Fibroblast of pulmonary artery (primary cell): Measurements from ENCODE around the gene ALG9.

Experiments
- DNase-seq: peaks from one replicate; pipeline ENCODE4 v3.0.0-alpha.2; 2010; ENCODE audit warnings: low read depth
- H3K4me3 ChIP-seq: replicated peaks from 2 replicates; pipeline ENCODE4 v1.5.1; 2011; ENCODE audit warnings: low read depth, mild to moderate bottlenecking, control low read depth, low read length, moderate library complexity
- TF ChIP-seq, protein P1 (sequence below): IDR thresholded peaks from 2 replicates; pipeline ENCODE4 v1.5.1; 2011; ENCODE audit warnings: mild to moderate bottlenecking, control low read depth, low read length, inconsistent platforms; ENCODE audit errors: missing control alignments

ALG9 gene

GRCh38 chr11:111860257-111860656 is 11.1 kb downstream of the ALG9 start:
- H3K4me3 ChIP-seq, result no peak overlapping the region
- TF ChIP-seq, protein P1, sequence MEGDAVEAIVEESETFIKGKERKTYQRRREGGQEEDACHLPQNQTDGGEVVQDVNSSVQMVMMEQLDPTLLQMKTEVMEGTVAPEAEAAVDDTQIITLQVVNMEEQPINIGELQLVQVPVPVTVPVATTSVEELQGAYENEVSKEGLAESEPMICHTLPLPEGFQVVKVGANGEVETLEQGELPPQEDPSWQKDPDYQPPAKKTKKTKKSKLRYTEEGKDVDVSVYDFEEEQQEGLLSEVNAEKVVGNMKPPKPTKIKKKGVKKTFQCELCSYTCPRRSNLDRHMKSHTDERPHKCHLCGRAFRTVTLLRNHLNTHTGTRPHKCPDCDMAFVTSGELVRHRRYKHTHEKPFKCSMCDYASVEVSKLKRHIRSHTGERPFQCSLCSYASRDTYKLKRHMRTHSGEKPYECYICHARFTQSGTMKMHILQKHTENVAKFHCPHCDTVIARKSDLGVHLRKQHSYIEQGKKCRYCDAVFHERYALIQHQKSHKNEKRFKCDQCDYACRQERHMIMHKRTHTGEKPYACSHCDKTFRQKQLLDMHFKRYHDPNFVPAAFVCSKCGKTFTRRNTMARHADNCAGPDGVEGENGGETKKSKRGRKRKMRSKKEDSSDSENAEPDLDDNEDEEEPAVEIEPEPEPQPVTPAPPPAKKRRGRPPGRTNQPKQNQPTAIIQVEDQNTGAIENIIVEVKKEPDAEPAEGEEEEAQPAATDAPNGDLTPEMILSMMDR, result no peak

GRCh38 chr11:111855506-111855905 is 15.9 kb downstream of the ALG9 start:
- H3K4me3 ChIP-seq, result no peak overlapping the region
- no peak for DNase-seq
- TF ChIP-seq, protein P1, result no peak

More at GRCh38 chr11:111860257-111860656, 11.1 kb downstream of the ALG9 start:
- DNase-seq, result no peak

DNA sequence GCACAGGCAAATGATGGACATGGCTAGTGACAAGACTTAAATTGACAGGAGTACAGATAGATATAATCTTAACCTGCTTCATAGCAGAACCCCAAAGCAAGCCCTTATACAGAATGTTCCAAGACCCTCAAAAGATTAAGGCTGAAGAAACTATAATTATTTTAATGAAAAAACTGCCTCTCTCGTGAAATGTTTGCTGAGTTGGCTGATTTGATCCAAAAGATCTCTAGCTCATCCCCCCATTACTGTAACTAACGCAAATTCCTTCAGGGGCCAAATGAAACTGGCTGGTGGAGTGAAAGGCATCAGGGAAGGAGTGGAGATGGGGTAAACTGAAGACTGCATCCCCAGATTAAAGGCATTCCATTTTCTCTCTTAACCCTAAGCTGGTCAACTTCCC is 19.3 kb downstream of the ALG9 start:
- H3K4me3 ChIP-seq, result no peak overlapping the region
- TF ChIP-seq, protein P1, result no peak
- no peak for DNase-seq

DNA sequence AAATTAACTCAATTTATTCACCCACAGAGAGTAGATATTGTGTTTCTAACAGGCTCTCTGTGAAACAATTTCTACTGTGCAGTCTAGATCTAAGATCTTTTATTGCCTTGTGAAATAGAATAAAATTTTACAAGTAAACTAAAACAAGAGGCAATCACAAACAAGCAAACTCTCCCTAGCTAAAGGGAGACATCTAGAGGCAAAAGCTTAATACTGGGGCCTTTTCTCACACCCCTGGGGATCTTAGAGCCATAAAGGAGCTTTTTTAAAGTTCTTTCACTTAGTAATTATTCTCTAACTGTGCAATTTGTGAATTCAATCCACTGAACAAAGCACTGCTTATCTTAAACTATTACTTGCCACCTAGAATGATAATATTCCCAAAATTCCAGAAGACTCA is 19.7 kb downstream of the ALG9 start:
- TF ChIP-seq, protein P1, result peak; percentile 66
- no peak overlapping the region for H3K4me3 ChIP-seq
- peak; percentile 53 for DNase-seq

- TF ChIP-seq, protein P1, result no peak
- H3K4me3 ChIP-seq, result no peak overlapping the region
- DNase-seq, result no peak
These were observed 20.3 kb downstream of the ALG9 start for GRCh38 chr11:111851067-111851466.

DNA sequence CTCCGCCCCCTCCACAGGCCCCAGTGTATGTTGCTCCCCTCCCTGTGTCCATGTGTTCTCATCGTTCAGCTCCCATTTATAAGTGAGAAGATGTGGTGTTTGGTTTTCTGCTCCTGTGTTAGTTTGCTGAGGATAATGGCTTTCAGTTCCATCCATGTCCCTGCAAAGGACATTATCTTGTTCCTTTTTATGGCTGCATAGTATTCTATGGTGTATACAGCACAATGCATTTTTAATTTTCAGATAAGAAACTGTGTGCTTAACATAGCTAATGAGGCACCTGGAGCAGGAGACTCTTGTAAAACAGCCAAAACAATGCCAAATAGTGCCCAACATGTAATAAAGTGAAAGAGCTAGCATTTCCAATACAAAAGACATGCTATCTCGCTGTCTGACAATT is 21.8 kb downstream of the ALG9 start:
- no peak for DNase-seq
- TF ChIP-seq, protein P1, result no peak
- no peak overlapping the region for H3K4me3 ChIP-seq

DNA sequence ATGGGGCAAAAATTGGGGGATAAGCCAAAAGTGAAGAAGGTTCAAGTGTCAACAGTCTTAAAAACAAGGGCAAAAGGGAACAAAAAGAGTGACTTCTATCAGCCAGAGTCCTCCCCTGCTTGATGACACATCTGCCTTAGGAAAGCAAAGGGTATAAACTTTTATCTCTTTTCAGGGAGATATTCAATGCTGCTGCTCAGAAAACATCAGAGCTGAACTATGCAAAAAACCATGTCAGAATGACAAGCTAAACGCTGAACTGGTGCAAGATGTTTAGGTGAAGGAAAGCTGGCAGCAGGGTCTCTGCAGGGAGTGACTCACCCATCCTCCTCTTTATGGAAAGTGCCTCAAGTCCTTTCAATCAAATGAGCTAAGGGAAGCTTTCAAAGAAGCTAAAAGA is 24.7 kb downstream of the ALG9 start:
- TF ChIP-seq, protein P1, result no peak
- H3K4me3 ChIP-seq, result no peak overlapping the region
- peak; percentile 75 for DNase-seq
